ENCODE measurements around the gene DDX25. TPM values are rescaled to one million over a fixed set of nuclear protein-coding genes. Genes with fewer than 3 reads are reported as not detected.

Gene DDX25
- total RNA-seq, 6 experiments from 2014 or later = not detected

- H3K9me3 Mint-ChIP-seq = no peaks in the 10 kb centered on the region
- H3K27ac Mint-ChIP-seq = no peak overlapping the region
- H3K4me3 Mint-ChIP-seq = no peak overlapping the region
- peaks cover 30% of the 10 kb centered on the region for H3K27me3 Mint-ChIP-seq (ENCODE audit: insufficient read depth)
- no peaks in the 10 kb centered on the region for H3K36me3 Mint-ChIP-seq (ENCODE audit: low read depth)
- no peak for DNase-seq
- no peak for TF ChIP-seq CTCF (IDR thresholded peaks at IDR 0.05)
- no peaks in the 10 kb centered on the region for H3K4me1 Mint-ChIP-seq (ENCODE audit: low read depth)
These were observed 50.0 kb downstream of the DDX25 start for GRCh38 chr11:125954123-125954944.

GRCh38 chr11:125954945-125955640 lies 50.8 kb downstream of the DDX25 start:
- Mint-ChIP-seq H3K9me3 (no peaks in the 10 kb centered on the region), H3K4me3 (no peak overlapping the region), H3K27ac (no peak overlapping the region), H3K4me1 (ENCODE audit: low read depth) (no peaks in the 10 kb centered on the region), H3K27me3 (ENCODE audit: insufficient read depth) (peaks cover 27% of the 10 kb centered on the region), H3K36me3 (ENCODE audit: low read depth) (no peaks in the 10 kb centered on the region)
- no peak for DNase-seq
- TF ChIP-seq CTCF (IDR thresholded peaks at IDR 0.05) = no peak

- no peaks in the 10 kb centered on the region for H3K9me3 Mint-ChIP-seq
- H3K4me1 Mint-ChIP-seq (ENCODE audit: low read depth) = no peaks in the 10 kb centered on the region
- H3K27ac Mint-ChIP-seq = no peak overlapping the region
- H3K27me3 Mint-ChIP-seq (ENCODE audit: insufficient read depth) = peaks cover 27% of the 10 kb centered on the region
- no peak for TF ChIP-seq CTCF (IDR thresholded peaks at IDR 0.05)
- H3K36me3 Mint-ChIP-seq (ENCODE audit: low read depth) = no peaks in the 10 kb centered on the region
- DNase-seq = no peak
- no peak overlapping the region for H3K4me3 Mint-ChIP-seq
These were observed 51.5 kb downstream of the DDX25 start for GRCh38 chr11:125955856-125956255.

GRCh38 chr11:125956391-125957134 lies 52.3 kb downstream of the DDX25 start:
- H3K27ac Mint-ChIP-seq = no peak overlapping the region
- H3K36me3 Mint-ChIP-seq (ENCODE audit: low read depth) = no peaks in the 10 kb centered on the region
- no peak for DNase-seq
- no peak for TF ChIP-seq CTCF (IDR thresholded peaks at IDR 0.05)
- no peaks in the 10 kb centered on the region for H3K9me3 Mint-ChIP-seq
- H3K4me3 Mint-ChIP-seq = no peak overlapping the region
- no peaks in the 10 kb centered on the region for H3K4me1 Mint-ChIP-seq (ENCODE audit: low read depth)
- H3K27me3 Mint-ChIP-seq (ENCODE audit: insufficient read depth) = peaks cover 23% of the 10 kb centered on the region

- no peak for TF ChIP-seq CTCF (IDR thresholded peaks at IDR 0.05)
- Mint-ChIP-seq H3K4me1 (ENCODE audit: low read depth) (no peaks in the 10 kb centered on the region), H3K9me3 (no peaks in the 10 kb centered on the region; the same call in 1 of the 2 replicates), H3K36me3 (ENCODE audit: low read depth) (no peaks in the 10 kb centered on the region), H3K27ac (no peak overlapping the region), H3K27me3 (ENCODE audit: insufficient read depth) (peaks cover 22% of the 10 kb centered on the region), H3K4me3 (no peak overlapping the region)
- DNase-seq = no peak
These were observed 53.5 kb downstream of the DDX25 start for GRCh38 chr11:125957618-125958332.

All from HFFc6 (cell line).